ENCODE data around the gene PRDM16.

PRDM16 gene

GRCh38 chr1:3172431-3173380 lies 103.7 kb downstream of the PRDM16 start:
- no peak for DNase-seq (ENCODE audit: extremely low read depth, insufficient read length)
- Histone ChIP-seq H3K4me3 (replicated peaks; ENCODE audit: low read depth, low read length) (no peak overlapping the region), H3K36me3 (ENCODE audit: control insufficient read depth, insufficient read depth, low read length) (no peaks in the 10 kb centered on the region), H3K27me3 (replicated peaks; ENCODE audit: control insufficient read depth, insufficient read depth, low read length) (no peaks in the 10 kb centered on the region)
- TF ChIP-seq CTCF (IDR thresholded peaks at IDR 0.05; ENCODE audit: insufficient read depth, low read length, poor library complexity, severe bottlenecking) = no peak

GRCh38 chr1:3173381-3173980 lies 104.5 kb downstream of the PRDM16 start:
- no peak for DNase-seq (ENCODE audit: extremely low read depth, insufficient read length)
- TF ChIP-seq CTCF (IDR thresholded peaks at IDR 0.05; ENCODE audit: insufficient read depth, low read length, poor library complexity, severe bottlenecking) = no peak
- Histone ChIP-seq H3K27me3 (replicated peaks; ENCODE audit: control insufficient read depth, insufficient read depth, low read length) (no peaks in the 10 kb centered on the region), H3K4me3 (replicated peaks; ENCODE audit: low read depth, low read length) (no peak overlapping the region), H3K36me3 (ENCODE audit: control insufficient read depth, insufficient read depth, low read length) (no peaks in the 10 kb centered on the region)

GRCh38 chr1:3174487-3175247 lies 105.7 kb downstream of the PRDM16 start:
- no peak for DNase-seq (ENCODE audit: extremely low read depth, insufficient read length)
- H3K36me3 ChIP-seq (ENCODE audit: control insufficient read depth, insufficient read depth, low read length) = no peaks in the 10 kb centered on the region
- no peak for TF ChIP-seq CTCF (IDR thresholded peaks at IDR 0.05; ENCODE audit: insufficient read depth, low read length, poor library complexity, severe bottlenecking)
- no peak overlapping the region for H3K4me3 ChIP-seq (replicated peaks; ENCODE audit: low read depth, low read length)
- H3K27me3 ChIP-seq (replicated peaks; ENCODE audit: control insufficient read depth, insufficient read depth, low read length) = no peaks in the 10 kb centered on the region

GRCh38 chr1:3175486-3175885 lies 106.5 kb downstream of the PRDM16 start:
- no peak for TF ChIP-seq CTCF (IDR thresholded peaks at IDR 0.05; ENCODE audit: insufficient read depth, low read length, poor library complexity, severe bottlenecking)
- no peak overlapping the region for H3K4me3 ChIP-seq (replicated peaks; ENCODE audit: low read depth, low read length)
- DNase-seq (ENCODE audit: extremely low read depth, insufficient read length) = no peak
- H3K27me3 ChIP-seq (replicated peaks; ENCODE audit: control insufficient read depth, insufficient read depth, low read length) = no peaks in the 10 kb centered on the region
- no peaks in the 10 kb centered on the region for H3K36me3 ChIP-seq (ENCODE audit: control insufficient read depth, insufficient read depth, low read length)

GRCh38 chr1:3176028-3176427 lies 107.0 kb downstream of the PRDM16 start:
- no peak for DNase-seq (ENCODE audit: extremely low read depth, insufficient read length)
- H3K27me3 ChIP-seq (replicated peaks; ENCODE audit: control insufficient read depth, insufficient read depth, low read length) = no peaks in the 10 kb centered on the region
- TF ChIP-seq CTCF (IDR thresholded peaks at IDR 0.05; ENCODE audit: insufficient read depth, low read length, poor library complexity, severe bottlenecking) = no peak

More at GRCh38 chr1:3176028-3176427, 107.0 kb downstream of the PRDM16 start:
- no peak overlapping the region for H3K4me3 ChIP-seq (replicated peaks; ENCODE audit: low read depth, low read length)
- no peaks in the 10 kb centered on the region for H3K36me3 ChIP-seq (ENCODE audit: control insufficient read depth, insufficient read depth, low read length)

Data from GM06990 (cell line).